GM19438 (cell line): Measurements from ENCODE around the gene NAA60.
"Not testable (repeated sequence)": the region's sequence is repeated elsewhere in the genome, so short reads cannot be mapped to it uniquely, and the experiment has no call there.

ENCODE experiments used
- ATAC-seq: cut with Tn5 transposase; IDR thresholded peaks from one replicate; pipeline ENCODE4 v1.9.1; 2021; ENCODE audit warnings: low read depth; ENCODE audit not compliant: unreplicated experiment

Gene NAA60

GRCh38 chr16:3503523-3503922, 60.0 kb downstream of the NAA60 start:
- no peak for ATAC-seq

GRCh38 chr16:3508736-3509135, 65.3 kb downstream of the NAA60 start:
- no peak for ATAC-seq

- no peak for ATAC-seq
These were observed 66.0 kb downstream of the NAA60 start for GRCh38 chr16:3509470-3509928.

GRCh38 chr16:3510416-3510815, 66.9 kb downstream of the NAA60 start:
- no peak for ATAC-seq

- ATAC-seq, result no peak
These were observed 68.1 kb downstream of the NAA60 start for GRCh38 chr16:3511286-3512180.

GRCh38 chr16:3513892-3514583, 70.6 kb downstream of the NAA60 start:
- ATAC-seq, result no peak

- no peak for ATAC-seq
These were observed 71.1 kb downstream of the NAA60 start for GRCh38 chr16:3514621-3515020.

- ATAC-seq, result no peak
These were observed 72.4 kb downstream of the NAA60 start for GRCh38 chr16:3515897-3516296.

- no peak for ATAC-seq
These were observed 75.0 kb downstream of the NAA60 start for GRCh38 chr16:3518292-3518985.

GRCh38 chr16:3518986-3519348, 75.5 kb downstream of the NAA60 start:
- no peak for ATAC-seq

GRCh38 chr16:3519581-3519980, 76.1 kb downstream of the NAA60 start:
- ATAC-seq, result no peak

GRCh38 chr16:3520413-3520812, 76.9 kb downstream of the NAA60 start:
- ATAC-seq, result no peak

- ATAC-seq, result no peak
These were observed 77.4 kb downstream of the NAA60 start for GRCh38 chr16:3520841-3521240.

GRCh38 chr16:3523281-3523680, 79.8 kb downstream of the NAA60 start:
- no peak for ATAC-seq

GRCh38 chr16:3525951-3526350, 82.5 kb downstream of the NAA60 start:
- ATAC-seq, result no peak

GRCh38 chr16:3527216-3527829, 83.8 kb downstream of the NAA60 start:
- ATAC-seq, result not testable (repeated sequence)

- no peak for ATAC-seq
These were observed 84.9 kb downstream of the NAA60 start for GRCh38 chr16:3528406-3528805.

- no peak for ATAC-seq
These were observed 85.7 kb downstream of the NAA60 start for GRCh38 chr16:3529175-3529574.

GRCh38 chr16:3530371-3530914, 87.0 kb downstream of the NAA60 start:
- no peak for ATAC-seq

- ATAC-seq, result no peak
These were observed 89.3 kb downstream of the NAA60 start for GRCh38 chr16:3532741-3533140.

- ATAC-seq, result no peak
These were observed 90.6 kb downstream of the NAA60 start for GRCh38 chr16:3534126-3534525.
